ENCODE data around the gene PIH1D2.

GRCh38 chr11:112037527-112037926 lies 36.3 kb downstream of the PIH1D2 start:
- no peak for TF ChIP-seq RFX5 (IDR thresholded peaks at IDR 0.05; ENCODE audit: low read depth, low read length)
- no peak for TF ChIP-seq CTCF (conservative IDR thresholded peaks at IDR 0.05; ENCODE audit: low read depth, low read length)
- TF ChIP-seq RCOR1 (IDR thresholded peaks at IDR 0.05; ENCODE audit: insufficient replicate concordance, low read length) = no peak
- no peak for TF ChIP-seq POLR2A (IDR thresholded peaks at IDR 0.05; ENCODE audit: low read depth, low read length)
- TF ChIP-seq MAFK (IDR thresholded peaks at IDR 0.05; ENCODE audit: low read depth, low read length) = no peak
- TF ChIP-seq RAD21 (IDR thresholded peaks at IDR 0.05; ENCODE audit: low read length) = no peak
- TF ChIP-seq MAZ (IDR thresholded peaks at IDR 0.05; ENCODE audit: borderline replicate concordance, low read depth, low read length) = no peak
